ENCODE measurements around the gene SGMS1.

GRCh38 chr10:50560370-50560769, 63.4 kb downstream of the SGMS1 start:
- TF ChIP-seq CTCF (IDR thresholded peaks at IDR 0.05) (no peak), POLR2A (IDR thresholded peaks at IDR 0.05) (no peak)
